DMS153 (cell line): Measurements from ENCODE around the gene CIPC.

Experiments
- DNase-seq: peaks from one replicate; lab custom pipeline; 2025; lab: John Stamatoyannopoulos, UW

Gene CIPC, protein sequence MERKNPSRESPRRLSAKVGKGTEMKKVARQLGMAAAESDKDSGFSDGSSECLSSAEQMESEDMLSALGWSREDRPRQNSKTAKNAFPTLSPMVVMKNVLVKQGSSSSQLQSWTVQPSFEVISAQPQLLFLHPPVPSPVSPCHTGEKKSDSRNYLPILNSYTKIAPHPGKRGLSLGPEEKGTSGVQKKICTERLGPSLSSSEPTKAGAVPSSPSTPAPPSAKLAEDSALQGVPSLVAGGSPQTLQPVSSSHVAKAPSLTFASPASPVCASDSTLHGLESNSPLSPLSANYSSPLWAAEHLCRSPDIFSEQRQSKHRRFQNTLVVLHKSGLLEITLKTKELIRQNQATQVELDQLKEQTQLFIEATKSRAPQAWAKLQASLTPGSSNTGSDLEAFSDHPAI

DNA sequence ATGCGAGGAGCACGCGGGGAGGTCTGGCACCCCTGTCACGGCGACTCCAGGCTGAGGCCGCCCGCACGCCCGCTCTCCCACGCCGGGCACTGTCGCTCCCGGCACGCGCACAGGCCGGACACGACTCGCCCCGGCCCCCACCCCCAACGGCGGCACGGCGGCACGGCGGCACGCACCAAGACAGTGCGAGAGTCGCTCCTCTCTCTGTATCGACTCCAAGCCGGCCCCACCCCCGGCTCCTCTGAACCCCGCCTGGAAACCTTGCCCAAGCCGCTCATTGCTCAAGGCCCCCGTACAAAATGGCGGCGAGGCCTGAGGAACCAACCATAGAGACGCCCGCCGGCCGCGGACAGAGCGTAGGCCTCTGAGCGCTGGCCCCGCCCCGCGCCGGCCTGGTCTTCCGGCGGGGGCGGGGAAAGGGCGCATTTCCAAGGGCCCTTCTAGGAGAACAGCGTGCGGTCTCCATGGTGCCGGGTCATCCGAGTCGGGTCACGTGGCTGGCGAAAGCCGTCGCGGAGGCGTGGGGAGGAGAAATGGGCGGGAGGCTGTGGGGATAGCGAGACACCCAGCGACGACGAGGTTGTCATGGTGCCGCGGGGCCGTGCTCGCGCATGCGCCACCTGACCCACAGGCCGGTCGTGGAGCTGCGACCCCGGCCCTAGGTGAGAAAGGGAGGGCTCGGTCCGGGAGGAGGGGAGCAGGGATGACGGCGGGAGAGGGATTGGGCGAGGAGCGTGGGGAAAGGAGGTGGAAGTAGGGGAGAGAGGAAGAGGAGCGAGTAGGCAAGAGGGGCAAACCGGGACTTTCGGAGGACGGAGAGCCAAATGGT lies at the start of gene CIPC:
TSS of gene CIPC (plus strand) at position 559 of the 829 bp plus-strand sequence. CDS start 7,451 bp downstream, outside the sequence.
- DNase-seq: peak; percentile 97

DNA sequence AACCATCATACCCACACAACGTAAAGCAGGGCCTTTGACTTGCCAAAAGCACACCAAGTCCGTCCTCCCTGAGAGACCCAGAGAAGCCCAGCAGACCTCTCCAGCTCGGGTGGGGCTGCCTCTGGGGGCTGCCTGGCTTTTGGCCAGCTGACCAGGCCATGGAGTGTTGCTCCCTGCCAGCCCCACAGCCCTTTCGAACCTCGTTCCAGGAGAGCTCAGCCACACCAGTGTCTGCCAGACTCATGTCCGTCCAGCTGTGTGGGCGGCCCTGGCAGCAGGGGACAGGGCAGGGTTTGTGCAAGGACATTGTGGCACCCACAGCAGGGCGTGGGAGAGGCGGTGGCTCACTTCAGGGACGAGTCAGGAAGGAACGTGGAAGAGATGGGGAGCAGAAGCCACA lies 46.9 kb upstream of the CIPC start:
- no peak for DNase-seq

DNA sequence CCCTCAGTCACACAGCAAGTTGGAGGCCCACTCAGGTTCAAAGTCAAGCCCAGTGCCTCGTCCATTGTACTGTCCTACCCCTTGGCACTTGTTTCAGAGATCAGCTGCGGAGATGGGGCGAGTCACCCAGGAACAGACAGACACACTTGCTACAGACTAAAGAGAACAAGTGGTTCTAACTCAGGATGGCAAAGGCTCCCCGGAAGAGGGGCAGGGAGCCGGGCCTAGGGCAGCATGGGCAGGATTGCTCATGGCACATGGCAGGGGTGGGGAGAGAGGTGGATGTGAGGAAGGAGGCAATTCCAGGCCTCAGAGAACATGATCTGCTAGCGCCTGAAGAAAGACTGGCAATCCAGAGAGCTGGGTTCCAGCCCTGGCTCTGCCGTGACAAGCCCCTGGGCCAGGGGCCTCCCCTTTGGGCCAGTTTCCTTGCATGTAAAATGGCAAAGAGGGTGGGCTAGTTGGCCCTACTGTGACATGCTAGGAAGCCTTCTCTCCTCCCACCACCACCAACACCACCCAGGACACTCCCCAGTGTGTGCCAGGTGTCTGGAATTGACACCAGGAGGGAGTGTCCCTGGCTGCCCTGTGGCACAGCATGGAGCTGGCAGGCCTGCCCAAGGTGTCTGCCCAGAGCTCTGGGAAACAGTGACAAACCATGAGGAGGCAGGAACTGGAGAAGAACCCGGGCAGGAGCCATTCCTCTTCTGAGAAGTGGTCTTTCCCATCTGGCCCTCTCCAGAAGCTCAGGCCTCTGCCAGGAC lies 45.6 kb upstream of the CIPC start:
- no peak for DNase-seq

DNA sequence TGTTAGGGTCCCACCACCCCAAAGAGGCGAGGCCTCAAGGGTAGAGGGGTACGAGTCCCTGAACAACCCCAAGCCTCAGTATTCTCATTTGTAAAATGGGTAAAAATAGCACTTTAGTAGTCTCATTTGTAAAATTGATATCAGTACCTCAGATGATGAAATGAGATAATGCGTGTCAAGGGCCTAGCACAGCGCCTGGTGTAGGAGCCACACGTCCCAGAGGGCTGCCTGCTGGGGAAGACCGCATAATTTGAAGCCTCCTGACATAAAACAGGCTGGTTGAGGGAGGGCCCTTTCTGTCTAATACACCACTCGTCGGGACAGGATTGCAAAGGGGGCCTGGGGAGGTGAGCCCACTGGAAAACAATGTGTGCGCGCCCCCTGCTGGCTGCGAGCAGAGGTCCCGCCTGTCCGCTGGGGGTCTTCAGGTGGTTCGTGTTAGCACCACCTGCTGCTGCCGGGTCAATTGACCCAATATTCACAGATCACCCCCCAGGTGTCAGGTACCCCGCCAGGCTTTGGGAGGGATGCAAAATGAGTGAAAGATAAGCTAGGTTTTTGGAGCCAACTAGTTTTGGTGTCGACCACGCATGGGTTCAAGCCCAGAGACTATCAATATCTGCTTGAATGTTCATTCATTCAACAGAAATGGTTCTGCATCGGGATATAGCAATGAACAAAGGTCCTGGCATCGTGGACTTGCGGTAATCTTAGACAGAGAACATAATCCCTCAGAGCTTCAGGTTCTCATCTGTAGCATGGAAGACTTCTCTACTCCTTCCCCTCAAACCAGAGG lies 44.8 kb upstream of the CIPC start:
- DNase-seq: no peak

DNA sequence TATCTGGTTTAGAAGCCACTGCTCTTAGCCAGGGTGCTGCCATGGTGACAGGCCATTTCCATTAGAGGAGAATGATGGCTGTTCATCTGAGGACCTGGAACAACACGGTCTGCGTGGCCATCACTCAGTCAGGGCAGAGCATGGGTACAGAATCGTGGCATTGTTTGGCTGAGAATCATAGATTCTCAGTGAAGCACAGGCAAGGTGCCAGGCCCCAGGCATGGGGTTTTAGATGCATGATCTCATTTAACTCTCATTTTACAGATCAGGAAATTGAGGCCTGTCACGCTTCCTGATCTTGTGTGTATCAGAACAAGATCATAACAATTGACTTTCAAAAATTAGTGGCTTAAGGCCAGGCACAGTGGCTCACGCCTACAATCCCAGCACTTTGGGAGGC lies 42.8 kb upstream of the CIPC start:
- no peak for DNase-seq

DNA sequence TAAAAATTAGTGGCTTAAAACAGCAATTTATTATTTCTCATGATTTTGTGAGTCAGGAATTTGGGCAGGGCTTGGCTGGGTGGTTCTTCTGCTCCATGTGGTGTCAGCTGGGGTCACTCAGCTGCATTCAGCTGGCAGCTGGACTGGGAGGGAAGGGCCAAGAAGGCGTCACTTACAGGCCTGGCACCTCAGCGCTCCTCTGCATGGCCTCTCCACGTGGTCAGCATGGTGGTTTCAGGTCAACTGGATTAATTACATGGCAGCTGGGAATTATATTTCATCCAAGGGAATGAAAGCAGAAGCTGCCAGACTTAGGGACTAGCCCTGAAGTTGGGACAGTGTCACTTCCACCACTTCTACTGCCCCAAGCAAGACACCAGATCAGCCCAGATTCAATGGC lies 42.1 kb upstream of the CIPC start:
- no peak for DNase-seq

DNA sequence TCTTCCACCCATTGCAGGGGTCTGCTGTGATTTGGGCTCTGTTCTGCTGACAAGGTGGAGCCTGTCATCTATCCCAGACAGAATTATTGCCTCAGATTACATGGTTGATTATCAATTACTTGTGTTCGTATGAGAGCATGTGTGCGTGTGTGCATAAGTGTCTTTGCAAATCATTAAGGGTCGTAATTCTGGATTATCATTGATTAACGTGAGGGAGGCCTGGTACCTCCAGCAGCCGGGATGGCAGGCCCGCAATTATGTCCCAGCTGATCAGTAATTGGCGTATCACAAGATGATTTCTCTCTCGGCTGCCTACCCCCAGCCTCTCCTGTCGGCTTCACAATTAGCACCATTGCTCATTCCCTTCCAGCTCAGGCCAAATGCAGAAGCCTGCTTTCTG lies 39.9 kb upstream of the CIPC start:
- DNase-seq: no peak

DNA sequence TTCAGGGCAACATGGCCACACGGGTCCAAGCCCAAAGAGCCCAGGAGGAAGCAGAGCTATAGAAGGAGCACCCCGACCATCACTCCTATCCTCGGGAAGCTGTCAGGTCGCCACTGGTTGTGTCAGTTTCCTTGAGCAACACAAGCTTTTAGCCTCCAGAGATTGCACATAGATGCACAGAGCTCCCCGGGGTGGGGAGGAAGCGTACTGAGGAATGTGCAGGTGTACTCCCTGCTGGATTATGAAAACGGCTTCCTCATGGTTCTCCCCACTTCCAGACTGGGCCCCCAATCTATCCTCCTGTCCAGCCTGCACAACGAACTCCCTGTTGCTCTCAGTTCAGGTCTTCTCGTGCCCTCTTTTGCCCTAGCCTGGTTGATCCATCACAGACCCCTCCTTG lies 39.3 kb upstream of the CIPC start:
- DNase-seq: no peak

DNA sequence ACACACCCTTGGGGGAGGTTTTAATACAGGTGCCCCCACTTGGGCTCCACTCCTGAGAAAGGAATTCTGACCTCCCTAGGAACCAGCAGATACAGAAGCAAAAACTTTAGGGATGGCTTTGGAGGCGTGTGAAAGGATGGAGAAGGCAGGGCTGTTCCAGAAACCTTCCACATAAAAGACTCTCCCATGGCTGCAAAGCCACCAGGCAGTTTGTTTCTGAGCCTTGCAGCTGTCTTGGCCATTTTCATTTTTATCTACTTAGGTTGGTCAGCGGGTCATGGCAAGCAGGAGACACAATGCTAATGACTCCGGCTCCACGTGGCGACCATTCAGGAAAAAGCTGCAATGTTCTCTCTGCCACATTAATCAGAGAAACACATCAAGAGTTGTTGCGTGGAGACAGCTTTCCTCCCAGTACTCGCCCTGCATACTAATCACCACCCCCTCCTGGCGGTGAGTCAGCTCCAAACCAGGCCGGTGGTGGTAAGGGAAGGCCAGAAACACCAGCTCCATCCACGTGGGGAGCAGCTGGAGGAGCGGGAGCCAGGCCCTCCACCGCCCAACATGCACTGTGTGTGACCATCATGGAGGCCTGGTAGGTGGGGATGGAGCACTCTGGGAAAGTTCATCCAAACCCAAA lies 38.7 kb upstream of the CIPC start:
- DNase-seq: peak; percentile 71

DNA sequence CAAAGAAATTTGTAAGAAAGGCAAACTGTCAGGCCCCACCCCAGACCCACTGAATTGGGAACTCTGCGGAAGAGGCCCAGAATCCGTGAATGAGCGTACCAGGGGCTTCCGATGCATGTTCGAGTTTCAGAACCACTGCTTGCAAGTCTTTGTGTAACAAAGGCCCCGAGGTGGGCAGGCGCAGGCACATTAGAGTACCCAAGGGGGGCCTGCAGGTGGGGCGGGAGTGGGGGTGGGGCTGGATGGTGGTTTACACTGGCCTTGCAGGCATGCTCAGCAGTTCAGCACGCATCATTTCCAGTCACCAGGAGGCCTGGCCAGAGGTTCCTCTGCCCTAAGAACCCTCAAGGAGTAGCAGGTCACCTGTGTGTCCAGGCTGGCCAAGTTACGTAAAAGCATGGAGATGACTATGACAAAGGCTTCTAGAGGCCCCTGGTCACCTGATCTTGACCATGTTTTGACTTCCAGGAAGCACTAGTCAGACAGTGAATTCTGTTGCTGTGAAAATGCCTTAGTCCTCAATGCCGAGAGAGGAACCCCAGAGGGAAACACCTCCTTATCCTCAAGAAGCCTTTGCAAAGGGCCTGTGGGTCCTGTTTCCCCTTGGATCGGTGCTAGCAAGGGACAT lies 36.3 kb upstream of the CIPC start:
- no peak for DNase-seq

DNA sequence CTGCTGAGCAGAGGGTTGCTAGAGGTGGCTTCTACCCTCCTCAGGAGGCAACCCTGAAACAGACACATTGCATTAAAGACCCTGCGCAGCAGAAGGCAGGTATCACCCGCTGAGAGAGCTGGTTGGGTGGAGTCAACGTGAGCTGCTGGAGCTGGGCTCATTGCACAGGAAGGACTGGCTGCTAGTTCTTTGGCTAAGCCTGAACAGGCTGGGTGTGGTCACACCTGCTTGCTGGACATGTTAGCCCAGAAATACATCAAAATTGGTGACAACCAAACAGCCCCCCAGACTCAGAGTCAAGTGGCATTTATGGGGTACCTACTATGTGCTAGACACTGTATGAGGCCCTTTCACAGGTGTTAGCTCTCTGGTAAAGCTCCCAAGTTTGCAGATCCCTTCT lies 35.8 kb upstream of the CIPC start:
- peak; percentile 26 for DNase-seq

DNA sequence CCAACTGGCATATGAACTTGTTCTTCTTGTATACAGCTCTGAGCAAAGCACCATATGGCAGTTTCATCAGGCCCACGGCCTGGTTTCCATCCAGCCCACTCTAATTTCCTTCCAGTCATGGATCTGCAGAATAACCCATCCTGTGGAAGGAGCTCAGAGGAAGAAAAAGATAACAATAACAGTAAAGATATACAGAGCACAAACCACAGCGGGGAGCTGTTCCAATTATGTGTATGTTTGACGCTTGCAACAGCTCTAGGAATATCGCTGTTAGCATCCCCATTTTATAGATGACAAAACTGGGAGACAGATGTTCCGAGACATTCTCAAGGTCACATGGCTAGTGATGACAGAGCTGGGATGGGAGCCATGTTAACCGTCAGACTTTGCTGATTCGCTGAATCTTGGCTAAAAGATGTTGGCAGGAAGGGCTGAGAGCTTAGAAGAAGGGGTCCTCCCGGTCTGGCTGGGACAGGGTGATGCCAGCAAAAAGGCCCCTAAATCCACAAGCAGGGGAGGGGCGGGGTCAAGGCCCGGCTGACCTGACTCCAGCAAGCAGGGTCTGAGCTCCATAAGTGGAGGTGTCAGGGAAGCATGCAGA lies 34.4 kb upstream of the CIPC start:
- no peak for DNase-seq

DNA sequence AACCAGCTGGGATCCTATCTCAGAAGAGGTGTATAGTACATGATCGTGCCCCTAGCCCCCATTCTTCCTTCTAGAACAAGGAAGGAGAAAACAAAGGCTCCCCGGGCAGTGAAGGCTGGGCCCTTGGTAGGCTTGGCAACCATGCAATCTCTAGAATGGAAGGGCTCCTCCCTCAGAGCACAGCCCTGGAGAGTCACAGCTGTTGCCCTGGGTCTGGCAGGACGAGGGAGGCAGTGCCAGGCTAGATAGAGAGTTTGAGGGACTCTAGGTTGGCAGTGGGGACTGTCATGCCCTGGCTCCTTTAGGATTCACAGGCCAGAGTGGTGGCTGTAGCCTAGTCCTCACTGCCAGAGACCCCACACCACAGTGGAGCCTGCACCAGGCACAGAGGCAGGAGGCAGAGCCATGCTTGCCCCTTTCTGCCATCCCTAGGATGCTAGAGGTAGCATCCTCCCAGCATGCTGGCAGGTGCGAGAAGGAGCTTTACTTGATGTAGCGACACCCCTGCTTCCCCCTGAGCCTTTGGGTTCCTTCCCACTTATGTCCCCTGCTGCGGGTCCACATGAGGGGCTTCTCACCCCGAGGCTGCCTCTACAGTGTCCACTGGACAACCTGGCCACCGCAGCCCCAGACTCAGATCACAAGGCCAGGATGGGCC lies 33.4 kb upstream of the CIPC start:
- peak; percentile 11 for DNase-seq

DNA sequence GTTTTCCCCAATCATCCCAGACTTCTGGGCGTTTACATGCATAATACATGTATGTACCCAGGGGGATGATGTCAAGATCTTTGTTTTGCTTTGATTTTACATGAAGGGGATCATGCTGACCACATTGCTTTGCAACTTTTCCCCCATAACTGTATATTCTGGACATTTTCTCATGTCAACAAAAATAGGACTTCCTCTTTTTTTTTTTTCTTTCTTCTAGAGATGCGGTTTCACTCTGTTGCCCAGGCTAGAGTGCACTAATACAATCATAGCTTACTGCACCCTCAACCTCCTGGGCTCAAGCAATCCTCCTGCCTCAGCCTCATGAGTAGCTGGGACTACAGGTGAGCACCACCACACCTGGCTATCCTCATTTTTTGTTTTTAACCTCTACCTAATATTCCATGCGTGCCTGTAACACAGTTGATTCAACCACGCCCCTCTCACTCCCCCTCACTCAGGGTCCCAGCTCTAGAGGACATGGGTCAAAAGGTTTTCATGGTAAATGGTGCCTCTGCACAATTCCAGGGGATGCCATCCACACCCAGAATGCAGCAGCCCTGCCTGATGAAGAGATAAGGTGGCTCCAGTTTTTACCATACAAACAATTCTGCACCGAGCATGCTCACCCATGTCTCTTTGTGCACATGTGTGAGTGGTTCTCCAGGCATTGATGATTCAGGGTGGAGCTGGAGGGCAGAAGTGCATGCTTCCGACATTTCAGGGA lies 32.0 kb upstream of the CIPC start:
- DNase-seq: no peak

DNA sequence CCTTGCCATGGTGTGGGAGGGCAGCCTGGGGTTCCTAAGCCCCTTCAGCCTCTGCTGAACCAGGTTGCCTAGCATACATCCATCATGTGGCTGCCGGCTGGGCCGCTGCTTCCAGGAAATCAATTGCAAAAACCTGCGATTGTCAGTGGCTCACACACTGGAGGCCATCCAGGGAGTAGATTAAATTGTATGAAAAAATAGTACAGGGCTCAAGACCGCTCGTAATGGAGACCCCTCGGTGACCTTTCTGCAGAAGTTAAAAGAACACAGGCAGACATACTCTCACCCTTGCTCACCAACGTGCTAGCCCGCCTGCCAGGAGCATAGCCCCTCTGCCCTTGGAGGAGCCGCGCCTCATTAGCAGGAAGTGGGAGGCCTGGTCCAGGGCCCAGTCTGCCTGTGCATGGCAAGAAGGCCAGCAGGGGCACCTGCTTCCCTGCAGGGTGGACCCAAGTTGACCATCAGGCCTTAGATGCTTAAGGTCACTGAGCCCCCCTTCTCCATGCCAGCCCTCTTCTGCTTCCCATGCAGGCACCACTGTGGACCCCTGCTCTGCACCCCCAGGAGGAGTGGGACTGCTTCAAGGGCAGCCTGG lies 31.4 kb upstream of the CIPC start:
- peak; percentile 44 for DNase-seq

DNA sequence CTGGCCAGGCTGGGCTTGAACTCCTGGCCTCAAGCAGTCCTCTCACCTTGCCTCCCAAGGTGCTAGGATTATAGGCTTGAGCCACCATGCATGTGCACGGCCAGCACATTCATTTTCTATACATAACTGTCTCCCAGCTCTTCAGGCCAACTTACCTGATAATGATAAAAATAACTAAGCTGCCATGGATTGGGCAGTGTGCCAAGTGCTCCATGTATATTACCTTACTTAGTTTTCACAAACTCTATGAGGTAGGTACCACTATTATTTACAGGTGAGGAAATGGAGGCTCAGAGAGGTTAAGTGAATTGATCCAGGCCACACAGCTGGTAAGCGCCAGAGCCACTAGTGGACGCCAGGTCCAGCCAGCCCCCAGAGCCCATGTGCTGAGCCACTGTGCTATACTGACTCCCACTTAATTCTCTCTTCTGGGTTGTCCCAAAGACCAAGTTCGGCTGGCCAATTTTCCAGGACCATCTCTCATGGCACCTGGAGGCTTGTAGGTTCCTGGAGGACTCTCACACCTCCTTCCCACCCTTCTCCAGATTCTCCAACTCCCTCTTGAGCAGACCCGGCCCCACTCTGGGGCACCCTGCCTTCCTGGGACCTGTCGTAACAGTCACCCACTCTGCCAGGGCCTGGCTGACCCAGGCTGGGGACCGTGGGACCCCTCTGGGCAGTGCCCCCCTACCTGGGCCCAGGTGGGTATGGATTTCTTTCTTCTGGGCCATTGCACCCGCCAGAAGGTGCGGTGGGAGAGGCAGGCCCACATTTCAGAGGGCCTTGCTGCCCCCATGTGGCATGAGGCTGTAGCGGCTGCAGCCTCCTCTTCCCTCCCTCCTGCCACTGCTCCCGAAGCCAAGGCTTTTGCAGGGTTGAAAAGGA lies 30.2 kb upstream of the CIPC start:
- peak; percentile 49 for DNase-seq

DNA sequence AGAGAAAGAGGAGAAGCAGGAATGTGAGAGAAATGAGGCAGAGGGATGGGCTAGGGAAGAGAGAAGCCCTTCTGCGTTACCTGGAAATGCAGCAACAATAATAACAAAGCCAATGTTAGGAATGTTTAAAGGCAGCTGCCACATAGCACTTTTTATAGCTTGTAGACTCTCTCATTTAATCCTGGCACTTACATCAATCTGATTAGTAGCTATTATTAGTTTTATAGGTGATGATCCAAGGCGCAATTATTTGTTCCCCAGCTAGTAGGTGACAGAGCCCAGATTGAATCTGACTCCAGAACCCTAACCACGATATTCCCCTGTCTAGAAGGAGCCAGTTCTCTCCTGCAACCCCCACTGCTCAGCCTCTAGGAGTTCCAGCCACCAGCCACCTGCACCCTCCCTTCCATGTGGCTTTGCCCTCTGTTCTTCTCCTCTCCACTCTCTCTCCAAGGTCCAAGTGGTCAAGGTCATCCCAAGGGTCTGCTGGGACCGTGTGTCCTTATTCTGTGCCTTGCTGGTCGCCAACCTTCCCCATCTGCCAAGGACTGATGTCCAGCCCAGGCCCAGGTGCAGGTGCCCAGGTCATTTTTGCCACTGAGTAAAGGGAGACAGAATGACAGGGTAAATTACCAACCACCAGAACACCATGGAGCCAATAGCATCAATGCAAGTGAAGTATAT lies 29.4 kb upstream of the CIPC start:
- no peak for DNase-seq
